ENCODE measurements around the gene LRRC55.
"Not testable (repeated sequence)": the region's sequence is repeated elsewhere in the genome, so short reads cannot be mapped to it uniquely, and the experiment has no call there.

The LRRC55 gene

DNA sequence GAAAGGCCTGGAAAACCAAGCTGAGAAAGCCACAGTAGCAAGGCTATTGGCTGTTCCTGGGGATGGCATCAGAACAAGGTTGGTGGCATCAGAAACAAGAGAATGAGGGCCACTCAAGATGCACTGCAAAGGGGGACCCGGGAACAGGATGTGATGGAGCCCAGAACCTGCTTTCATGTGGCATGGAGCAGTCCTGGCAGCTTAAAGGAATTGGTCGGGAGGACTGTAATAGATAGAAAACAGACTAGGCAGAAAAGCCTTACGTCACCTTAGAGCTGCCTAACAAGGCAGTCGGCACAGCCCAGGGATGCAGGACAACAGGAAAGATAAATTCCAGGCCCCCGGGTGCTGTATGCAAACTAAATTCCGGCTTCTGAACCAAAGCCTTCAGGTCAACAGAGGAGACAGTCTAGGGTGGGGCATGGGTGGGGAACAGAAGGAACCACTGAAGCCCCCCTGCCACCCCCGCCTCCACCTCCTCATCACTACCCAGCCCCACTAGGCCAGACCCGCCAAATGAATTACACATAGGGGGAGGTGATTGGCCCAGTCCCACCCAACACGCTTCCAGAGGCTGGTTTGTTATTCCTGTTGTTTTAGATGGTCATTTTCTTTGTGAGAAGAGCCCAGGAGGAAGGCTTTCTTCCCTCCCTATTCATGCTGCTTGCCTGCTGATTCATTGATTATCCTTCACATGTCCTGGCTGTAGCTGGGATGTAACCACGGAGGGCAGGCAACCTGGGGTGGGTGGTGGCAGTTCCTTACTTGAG, 25.7 kb upstream of the LRRC55 start:
- Mint-ChIP-seq H3K4me1 (no peaks in the 10 kb centered on the region), H3K4me3 (no peak overlapping the region), H3K36me3 (no peaks in the 10 kb centered on the region), H3K9me3 (no peaks in the 10 kb centered on the region), H3K27me3 (peaks cover 14% of the 10 kb centered on the region), H3K27ac (no peak overlapping the region)
- no peak for ATAC-seq

GRCh38 chr11:57156928-57157327, 24.8 kb upstream of the LRRC55 start:
- Mint-ChIP-seq H3K36me3 (no peaks in the 10 kb centered on the region), H3K4me3 (no peak overlapping the region), H3K27ac (no peak overlapping the region), H3K9me3 (no peaks in the 10 kb centered on the region), H3K4me1 (no peaks in the 10 kb centered on the region), H3K27me3 (peaks cover 17% of the 10 kb centered on the region)
- ATAC-seq = no peak

DNA sequence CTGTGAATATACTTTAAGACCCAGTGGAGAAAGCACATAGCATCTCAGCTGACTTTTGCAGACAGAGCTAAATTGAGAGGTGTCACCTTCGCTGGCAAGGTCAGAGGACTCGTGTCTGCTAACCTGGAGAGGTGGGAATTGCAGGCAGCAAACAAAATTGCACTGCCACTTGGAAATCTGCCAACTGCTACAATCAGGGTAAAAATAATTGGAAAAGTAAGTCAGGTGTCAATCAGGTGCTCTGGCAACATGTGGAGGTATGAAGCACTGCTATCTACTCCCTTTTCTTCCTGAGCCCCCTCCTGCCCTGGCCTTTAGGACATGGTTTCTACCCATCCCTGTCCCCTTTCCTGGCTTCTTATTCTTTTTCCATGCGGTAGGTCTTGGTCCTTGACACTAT, 24.1 kb upstream of the LRRC55 start:
- Mint-ChIP-seq H3K27me3 (peaks cover 21% of the 10 kb centered on the region), H3K4me3 (no peak overlapping the region)

GRCh38 chr11:57158180-57158579, 23.6 kb upstream of the LRRC55 start:
- ATAC-seq = no peak
- H3K36me3 Mint-ChIP-seq = no peaks in the 10 kb centered on the region

More for the DNA sequence above, 24.1 kb upstream of the LRRC55 start:
- Mint-ChIP-seq H3K4me1 (no peaks in the 10 kb centered on the region), H3K27ac (no peak overlapping the region), H3K9me3 (no peaks in the 10 kb centered on the region), H3K36me3 (no peaks in the 10 kb centered on the region)
- no peak for ATAC-seq

DNA sequence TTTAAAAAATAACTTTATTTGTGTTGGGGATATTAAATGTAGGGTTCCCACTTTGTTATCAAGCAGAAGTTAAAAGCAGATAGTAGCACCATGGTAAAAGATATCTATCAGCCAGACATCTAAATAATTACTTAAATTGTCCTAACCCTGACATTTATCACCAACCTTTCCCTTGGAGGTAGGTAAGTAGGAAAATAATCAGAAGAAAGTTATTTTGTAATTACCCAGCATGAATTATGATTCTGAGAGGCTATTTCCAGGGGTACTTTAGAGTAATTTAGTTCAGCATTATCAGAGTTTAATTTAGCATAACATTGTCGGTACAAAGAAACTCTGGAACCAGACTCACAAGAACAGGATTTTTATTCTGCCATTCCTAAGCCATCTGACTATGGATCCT, 23.2 kb upstream of the LRRC55 start:
- no peak for ATAC-seq
- Mint-ChIP-seq H3K27me3 (peaks cover 23% of the 10 kb centered on the region), H3K4me3 (no peak overlapping the region), H3K36me3 (no peaks in the 10 kb centered on the region), H3K4me1 (no peaks in the 10 kb centered on the region), H3K27ac (no peak overlapping the region), H3K9me3 (no peaks in the 10 kb centered on the region)

More at GRCh38 chr11:57158180-57158579, 23.6 kb upstream of the LRRC55 start:
- no peaks in the 10 kb centered on the region for H3K9me3 Mint-ChIP-seq
- H3K27ac Mint-ChIP-seq = no peak overlapping the region
- H3K4me3 Mint-ChIP-seq = no peak overlapping the region
- peaks cover 21% of the 10 kb centered on the region for H3K27me3 Mint-ChIP-seq
- no peaks in the 10 kb centered on the region for H3K4me1 Mint-ChIP-seq

- no peak for ATAC-seq
Observed at GRCh38 chr11:57160665-57161064, 21.1 kb upstream of the LRRC55 start.

GRCh38 chr11:57161351-57161750, 20.4 kb upstream of the LRRC55 start:
- no peak overlapping the region for H3K4me3 Mint-ChIP-seq
- no peaks in the 10 kb centered on the region for H3K4me1 Mint-ChIP-seq
- no peak overlapping the region for H3K27ac Mint-ChIP-seq
- ATAC-seq = no peak
- no peaks in the 10 kb centered on the region for H3K36me3 Mint-ChIP-seq
- peaks cover 20% of the 10 kb centered on the region for H3K27me3 Mint-ChIP-seq
- H3K9me3 Mint-ChIP-seq = no peaks in the 10 kb centered on the region

More at GRCh38 chr11:57160665-57161064, 21.1 kb upstream of the LRRC55 start:
- H3K36me3 Mint-ChIP-seq = no peaks in the 10 kb centered on the region
- H3K9me3 Mint-ChIP-seq = no peaks in the 10 kb centered on the region
- H3K4me1 Mint-ChIP-seq = no peaks in the 10 kb centered on the region
- H3K27ac Mint-ChIP-seq = no peak overlapping the region
- H3K27me3 Mint-ChIP-seq = peaks cover 26% of the 10 kb centered on the region
- H3K4me3 Mint-ChIP-seq = no peak overlapping the region

- Mint-ChIP-seq H3K9me3 (no peaks in the 10 kb centered on the region), H3K36me3 (no peaks in the 10 kb centered on the region), H3K4me1 (no peaks in the 10 kb centered on the region), H3K27ac (no peak overlapping the region), H3K27me3 (peaks cover 19% of the 10 kb centered on the region), H3K4me3 (no peak overlapping the region)
- no peak for ATAC-seq
Observed at GRCh38 chr11:57162179-57162898, 19.4 kb upstream of the LRRC55 start.

DNA sequence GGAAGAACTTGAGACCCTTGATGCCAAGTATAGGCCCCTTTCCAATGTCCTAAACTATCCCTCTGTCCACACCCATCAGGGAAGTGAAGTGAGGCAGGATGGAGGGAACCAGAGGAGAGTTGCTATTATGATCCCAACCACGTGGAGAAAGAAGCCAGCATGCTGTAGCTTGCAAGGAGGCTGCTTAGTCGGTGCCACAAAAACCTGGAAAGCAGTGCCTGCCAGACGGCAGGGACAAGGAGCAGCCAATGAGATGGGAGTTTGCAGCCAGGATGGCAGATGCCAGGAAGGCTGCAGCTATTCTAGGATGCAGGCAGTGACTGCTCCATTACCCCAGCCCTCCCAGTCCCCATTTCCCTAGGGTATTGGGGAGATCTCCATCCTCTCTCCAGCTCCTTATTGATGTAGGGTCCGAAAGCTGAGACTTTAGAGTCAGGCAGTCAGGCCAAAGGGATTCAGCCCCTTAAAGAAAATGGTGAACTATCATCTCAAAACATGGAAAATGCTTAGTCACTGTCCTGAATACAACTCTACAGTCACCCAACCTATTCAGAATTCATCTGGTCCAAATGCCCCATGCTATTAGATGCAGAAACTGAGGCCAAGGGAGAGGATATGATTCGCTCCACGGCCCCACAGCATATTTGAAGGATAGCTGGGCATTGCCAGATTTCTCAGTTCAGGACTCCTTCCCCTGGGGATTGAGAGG, 18.4 kb upstream of the LRRC55 start:
- H3K9me3 Mint-ChIP-seq = peaks cover 2% of the 10 kb centered on the region
- H3K27me3 Mint-ChIP-seq = peaks cover 19% of the 10 kb centered on the region
- no peak overlapping the region for H3K27ac Mint-ChIP-seq
- H3K36me3 Mint-ChIP-seq = no peaks in the 10 kb centered on the region
- H3K4me3 Mint-ChIP-seq = no peak overlapping the region
- no peak for ATAC-seq
- no peaks in the 10 kb centered on the region for H3K4me1 Mint-ChIP-seq

GRCh38 chr11:57164317-57164716, 17.4 kb upstream of the LRRC55 start:
- Mint-ChIP-seq H3K36me3 (no peaks in the 10 kb centered on the region), H3K4me3 (no peak overlapping the region), H3K27me3 (peaks cover 19% of the 10 kb centered on the region), H3K9me3 (peaks cover 3% of the 10 kb centered on the region), H3K4me1 (no peaks in the 10 kb centered on the region), H3K27ac (no peak overlapping the region)
- ATAC-seq = no peak

DNA sequence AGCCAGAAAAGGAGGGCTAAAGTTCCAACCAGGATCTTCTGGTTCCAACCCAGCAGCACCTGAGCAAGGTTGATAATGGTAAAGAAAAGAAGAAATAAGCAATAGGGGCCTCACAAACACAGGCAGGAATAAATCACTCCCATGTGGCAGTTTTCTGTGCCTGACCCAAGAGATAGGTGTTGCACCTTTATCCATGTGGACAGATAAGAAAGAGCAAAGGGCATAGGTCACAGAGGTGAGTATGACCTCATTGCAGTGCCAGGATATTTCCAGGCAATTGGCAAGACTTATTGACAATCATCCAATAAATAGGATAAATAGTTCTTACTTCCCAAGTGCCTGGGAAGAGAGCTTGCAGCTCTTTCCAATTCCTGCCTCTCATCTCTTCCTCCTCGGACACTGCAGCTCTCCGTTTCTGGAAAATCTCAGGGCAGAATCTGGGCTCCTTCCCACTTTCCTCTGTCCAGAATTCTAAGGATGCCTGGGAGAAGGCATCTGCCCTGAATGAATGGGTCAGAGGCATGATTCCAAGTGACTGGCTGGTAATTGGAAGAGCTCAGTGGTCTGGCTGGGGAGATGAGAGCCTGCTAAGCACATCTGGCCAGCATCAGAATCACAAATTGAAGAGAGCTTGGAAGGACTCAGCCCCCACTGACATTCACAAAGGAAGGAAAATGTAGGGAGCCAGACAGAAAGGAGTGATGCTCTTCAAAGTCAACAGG, 14.5 kb upstream of the LRRC55 start:
- Mint-ChIP-seq H3K27me3 (peaks cover 13% of the 10 kb centered on the region), H3K4me1 (no peaks in the 10 kb centered on the region), H3K27ac (no peak overlapping the region), H3K36me3 (no peaks in the 10 kb centered on the region), H3K4me3 (no peak overlapping the region), H3K9me3 (peaks cover 7% of the 10 kb centered on the region)
- ATAC-seq = no peak

DNA sequence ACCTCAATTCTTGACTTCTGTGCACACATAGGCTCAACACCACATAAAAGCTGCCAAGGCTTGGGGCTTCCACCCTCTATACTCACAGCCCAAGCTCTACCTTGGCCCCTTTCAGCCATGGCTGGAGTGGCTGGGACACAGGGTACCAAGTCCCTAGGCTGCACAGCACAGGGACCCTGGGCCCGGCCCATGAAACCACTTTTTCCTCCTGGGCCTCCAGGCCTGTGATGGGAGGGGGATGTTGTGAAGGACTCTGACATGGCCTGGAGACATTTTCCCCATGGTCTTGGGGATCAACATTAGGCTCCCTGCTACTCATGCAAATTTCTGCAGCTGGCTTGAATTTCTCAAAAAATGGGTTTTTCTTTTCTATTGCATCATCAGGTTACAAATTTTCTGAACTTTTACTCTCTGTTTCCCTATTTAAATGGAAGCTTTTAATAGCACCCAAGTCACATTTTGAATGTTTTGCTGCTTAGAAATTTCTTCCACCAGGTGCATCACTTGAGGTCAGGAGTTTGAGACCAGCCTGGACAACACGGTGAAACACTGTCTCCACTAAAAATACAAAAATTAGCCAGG, 11.9 kb upstream of the LRRC55 start:
- not testable (repeated sequence) for ATAC-seq, H3K36me3 Mint-ChIP-seq, H3K27me3 Mint-ChIP-seq, H3K4me1 Mint-ChIP-seq, H3K4me3 Mint-ChIP-seq, H3K27ac Mint-ChIP-seq, H3K9me3 Mint-ChIP-seq

DNA sequence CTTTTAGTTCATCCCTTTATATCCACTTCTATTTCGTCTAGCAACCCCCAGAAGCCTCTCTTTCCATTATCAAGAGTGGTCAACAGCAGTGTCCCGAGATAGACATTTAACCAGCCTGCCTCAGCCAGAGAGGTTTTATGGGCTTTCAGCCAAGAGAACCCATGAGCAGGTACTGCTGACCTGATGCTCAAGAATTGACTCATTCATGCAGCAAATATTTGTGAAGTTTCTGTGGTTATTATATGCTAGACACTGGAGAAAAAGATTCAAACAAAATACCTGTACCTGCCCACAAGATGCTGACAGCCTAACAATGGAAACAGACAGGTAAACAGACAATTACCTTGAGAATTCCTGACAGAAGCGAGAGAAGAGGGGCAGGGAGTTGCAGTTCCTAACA, 9.7 kb upstream of the LRRC55 start:
- Mint-ChIP-seq H3K4me1 (no peaks in the 10 kb centered on the region), H3K9me3 (peaks cover 7% of the 10 kb centered on the region), H3K36me3 (no peaks in the 10 kb centered on the region)

GRCh38 chr11:57174656-57175055, 7.1 kb upstream of the LRRC55 start:
- Mint-ChIP-seq H3K4me3 (no peak overlapping the region), H3K27me3 (peaks cover 22% of the 10 kb centered on the region), H3K36me3 (no peaks in the 10 kb centered on the region), H3K4me1 (no peaks in the 10 kb centered on the region), H3K27ac (no peak overlapping the region), H3K9me3 (peaks cover 4% of the 10 kb centered on the region)
- no peak for ATAC-seq

More for the DNA sequence above, 9.7 kb upstream of the LRRC55 start:
- Mint-ChIP-seq H3K27me3 (peaks cover 14% of the 10 kb centered on the region), H3K27ac (no peak overlapping the region), H3K4me3 (no peak overlapping the region)
- ATAC-seq = no peak

DNA sequence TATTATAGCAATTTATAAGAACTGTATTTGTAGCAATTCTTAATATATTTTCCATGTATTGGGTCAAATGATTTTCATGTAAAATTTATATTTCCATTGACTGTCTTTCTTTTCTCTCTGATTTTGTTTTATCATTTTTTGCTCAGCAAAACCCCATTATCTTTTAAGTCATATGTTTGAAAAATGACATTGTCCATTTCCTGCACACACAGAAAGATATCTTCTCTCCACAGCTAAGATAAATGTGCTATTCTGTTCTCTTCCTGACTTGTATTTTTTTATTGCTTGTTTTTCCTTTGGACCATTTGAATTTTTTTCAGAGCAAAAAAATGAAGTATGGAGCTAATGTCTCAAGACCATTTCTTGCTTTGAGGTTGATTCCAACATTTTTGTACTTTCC, 6.3 kb upstream of the LRRC55 start:
- Mint-ChIP-seq H3K4me1 (no peaks in the 10 kb centered on the region), H3K27ac (no peak overlapping the region), H3K27me3 (peaks cover 30% of the 10 kb centered on the region), H3K9me3 (peaks cover 3% of the 10 kb centered on the region), H3K4me3 (no peak overlapping the region), H3K36me3 (no peaks in the 10 kb centered on the region)
- no peak for ATAC-seq
